Activated naive CD8-positive, alpha-beta T cell treated with anti-CD3 and anti-CD28 coated beads, Interleukin-2, amount 10 ng/mL, durations not matched to agents 7 days and 5 days (primary cell): ENCODE results near the gene PTBP1. TPM values are rescaled to one million over a fixed set of nuclear protein-coding genes. Genes with fewer than 3 reads are reported as not detected.
A peak's percentile ranks its signal among the peaks of the same experiment; 100 is the strongest.
"Not testable (repeated sequence)": the region's sequence is repeated elsewhere in the genome, so short reads cannot be mapped to it uniquely, and the experiment has no call there.

Experiments
- ATAC-seq: fragments of 150-1000 bp; cut with Tn5 transposase; one replicate; pipeline ENCODE4 v1.10.0; 2021; ENCODE audit warnings: low read depth, moderate library complexity
- POLR2A ChIA-PET: fragments of 350-600 bp; sonication (Branson Sonifier 250); formaldehyde crosslinking; loops from one replicate; lab custom pipeline; 2021; ENCODE audit warnings: antibody characterized with exemption; lab: Charles Lee
- DNase-seq: peaks from one replicate; pipeline ENCODE4 v3.0.0; 2021
- H3K27ac Mint-ChIP-seq: one replicate; pipeline ENCODE4 v1.8.0; 2022; ENCODE audit warnings: mild to moderate bottlenecking, mixed read lengths
- H3K27me3 Mint-ChIP-seq: one replicate; pipeline ENCODE4 v1.8.0; 2022; ENCODE audit warnings: mild to moderate bottlenecking, moderate library complexity, mixed read lengths
- H3K36me3 Mint-ChIP-seq: one replicate; pipeline ENCODE4 v1.8.0; 2021; ENCODE audit warnings: mild to moderate bottlenecking, mixed read lengths
- H3K4me1 Mint-ChIP-seq: one replicate; pipeline ENCODE4 v1.8.0; 2021; ENCODE audit warnings: mixed read lengths
- H3K4me3 Mint-ChIP-seq: one replicate; pipeline ENCODE4 v1.8.0; 2022; ENCODE audit warnings: mild to moderate bottlenecking, moderate library complexity, mixed read lengths
- H3K9me3 Mint-ChIP-seq: one replicate; pipeline ENCODE4 v1.8.0; 2021; ENCODE audit warnings: mixed read lengths
- total RNA-seq, 2 experiments: library from RNA; stranded (reverse); gene quantifications; one replicate each; pipeline ENCODE4 v1.2.3, GENCODE V29; 2021

PTBP1 gene
- total RNA-seq, 2 experiments from 2014 or later = 400 to 411 TPM

GRCh38 chr19:813219-814151 lies 16.2 kb downstream of the PTBP1 start:
- H3K27me3 Mint-ChIP-seq = no peaks in the 10 kb centered on the region
- ATAC-seq (peak; percentile 6), DNase-seq (no peak)
- no peak overlapping the region for H3K4me3 Mint-ChIP-seq
- POLR2A ChIA-PET = interaction anchor here (0.7 kb wide), 1 partner anchor 12 kb away, joined by 3 read pairs; no protein-coding TSS in a partner anchor
- no peak overlapping the region for H3K27ac Mint-ChIP-seq
- H3K9me3 Mint-ChIP-seq = peaks cover 5% of the 10 kb centered on the region
- no peaks in the 10 kb centered on the region for H3K4me1 Mint-ChIP-seq
- peaks cover 26% of the 10 kb centered on the region for H3K36me3 Mint-ChIP-seq

DNA sequence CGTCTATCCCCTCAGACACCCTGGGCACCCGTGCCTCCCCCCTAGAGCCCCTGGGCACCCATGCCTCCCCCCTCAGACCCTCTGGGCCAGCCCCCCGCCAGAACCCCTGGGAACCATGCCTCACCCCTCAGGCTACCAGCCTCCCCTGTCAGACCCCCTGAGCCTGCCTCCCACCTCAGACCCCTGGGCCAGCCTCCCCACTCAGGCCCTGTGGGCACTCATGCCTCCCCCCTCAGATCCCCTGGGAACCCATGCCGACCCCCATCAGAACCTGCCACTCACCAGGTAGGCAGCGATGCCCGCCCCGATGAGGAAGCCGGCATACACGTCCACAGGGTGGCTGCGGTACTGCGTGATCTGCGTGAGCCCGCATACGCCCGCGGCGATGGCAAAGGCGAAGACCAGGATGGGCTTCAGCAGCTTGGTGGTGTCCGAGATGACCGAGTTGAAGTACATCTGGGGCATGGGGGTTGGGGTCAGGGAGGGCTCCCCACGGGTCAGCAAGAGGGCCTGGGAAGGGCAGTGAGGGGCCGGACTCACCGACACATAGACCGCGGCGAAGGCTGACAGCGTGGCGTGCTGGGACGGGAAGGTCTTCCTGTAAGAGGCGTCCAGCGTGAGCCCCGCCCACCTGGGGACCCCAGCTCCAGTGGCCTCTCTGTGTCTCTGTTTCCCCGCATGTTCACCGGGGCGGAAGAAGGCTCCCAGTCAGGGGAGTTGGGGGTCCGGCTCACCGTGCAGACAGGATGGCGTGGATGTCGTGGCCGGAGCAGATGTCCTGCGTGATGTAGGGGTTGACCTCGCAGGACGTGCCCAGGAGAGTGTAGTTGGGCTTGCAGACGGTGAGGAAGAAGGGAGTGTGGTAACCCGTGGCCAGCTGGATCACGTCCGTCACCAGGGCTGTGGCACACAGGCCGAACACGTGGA lies 17.2 kb downstream of the PTBP1 start:
- no peaks in the 10 kb centered on the region for H3K4me1 Mint-ChIP-seq
- H3K4me3 Mint-ChIP-seq = no peak overlapping the region
- H3K9me3 Mint-ChIP-seq = peaks cover 5% of the 10 kb centered on the region
- ATAC-seq = peak; percentile 6
- no peaks in the 10 kb centered on the region for H3K27me3 Mint-ChIP-seq
- no peak for DNase-seq
- peak overlapping the region; percentile 75 for H3K27ac Mint-ChIP-seq
- POLR2A ChIA-PET = interaction anchor here (0.7 kb wide), 1 partner anchor 13 kb away, joined by 3 read pairs; no protein-coding TSS in a partner anchor
- H3K36me3 Mint-ChIP-seq = peaks cover 26% of the 10 kb centered on the region

DNA sequence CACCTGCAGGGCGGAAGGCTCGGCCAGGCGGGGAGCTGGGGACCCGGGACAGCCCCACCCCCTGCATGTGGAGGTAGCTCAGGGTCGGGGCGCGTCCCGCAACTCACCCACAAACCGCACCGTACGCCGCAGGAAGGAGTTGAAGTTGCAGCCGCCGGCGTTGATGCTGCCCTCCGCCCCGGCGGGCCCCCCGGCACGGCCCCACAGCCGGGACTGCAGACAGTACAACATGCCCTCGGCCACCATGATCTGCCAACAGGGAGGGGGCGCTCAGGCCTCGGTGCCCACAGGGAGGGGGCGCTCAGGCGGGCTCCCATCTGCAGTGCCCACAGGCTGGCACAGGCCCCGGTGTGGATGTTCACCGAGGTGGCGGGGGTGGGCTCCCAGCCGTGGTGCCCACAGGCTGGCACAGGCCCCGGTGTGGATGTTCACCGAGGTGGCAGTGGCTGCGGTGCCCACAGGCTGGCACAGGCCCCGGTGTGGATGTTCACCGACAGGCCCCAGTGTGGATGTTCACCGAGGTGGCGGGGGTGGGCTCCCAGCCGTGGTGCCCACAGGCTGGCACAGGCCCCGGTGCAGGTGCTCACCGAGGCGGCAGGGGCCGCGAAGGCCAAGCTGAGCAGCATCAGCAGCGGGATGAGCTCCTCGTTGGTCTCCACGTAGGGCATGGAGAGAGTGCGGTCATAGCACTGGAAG lies 18.0 kb downstream of the PTBP1 start:
- H3K36me3 Mint-ChIP-seq = peaks cover 24% of the 10 kb centered on the region
- DNase-seq (peak; percentile 40), ATAC-seq (no peak)
- no peak overlapping the region for H3K4me3 Mint-ChIP-seq
- no peak overlapping the region for H3K27ac Mint-ChIP-seq
- POLR2A ChIA-PET = no interaction called here
- H3K9me3 Mint-ChIP-seq = peaks cover 5% of the 10 kb centered on the region
- H3K4me1 Mint-ChIP-seq = no peaks in the 10 kb centered on the region
- peaks cover 2% of the 10 kb centered on the region for H3K27me3 Mint-ChIP-seq

- H3K4me3 Mint-ChIP-seq = no peak overlapping the region
- POLR2A ChIA-PET = no interaction called here
- peaks cover 22% of the 10 kb centered on the region for H3K36me3 Mint-ChIP-seq
Observed at GRCh38 chr19:815775-816499, 18.7 kb downstream of the PTBP1 start.

DNA sequence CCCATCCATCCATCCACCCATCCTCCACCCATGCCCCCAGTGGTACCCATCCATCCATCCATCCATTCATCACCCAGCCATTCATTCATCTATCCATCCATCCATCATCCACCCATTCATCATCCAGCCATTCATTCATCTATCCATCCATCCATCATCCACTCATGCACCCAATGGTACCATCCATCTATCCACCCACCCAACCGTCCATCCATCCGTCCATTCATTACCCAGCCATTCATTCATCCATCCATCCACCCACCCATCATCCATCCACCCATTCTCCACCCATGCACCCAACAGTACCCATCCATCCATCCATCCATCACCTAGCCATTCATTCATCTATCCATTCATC lies 19.2 kb downstream of the PTBP1 start:
- Mint-ChIP-seq H3K4me1 (no peaks in the 10 kb centered on the region), H3K27me3 (peaks cover 6% of the 10 kb centered on the region), H3K9me3 (peaks cover 5% of the 10 kb centered on the region), H3K36me3 (peaks cover 22% of the 10 kb centered on the region), H3K27ac (no peak overlapping the region), H3K4me3 (no peak overlapping the region)
- DNase-seq = no peak
- no peak for ATAC-seq
- POLR2A ChIA-PET = no interaction called here

More at GRCh38 chr19:815775-816499, 18.7 kb downstream of the PTBP1 start:
- no peak for ATAC-seq
- Mint-ChIP-seq H3K27ac (no peak overlapping the region), H3K4me1 (no peaks in the 10 kb centered on the region), H3K9me3 (peaks cover 5% of the 10 kb centered on the region), H3K27me3 (peaks cover 4% of the 10 kb centered on the region)
- DNase-seq = no peak

DNA sequence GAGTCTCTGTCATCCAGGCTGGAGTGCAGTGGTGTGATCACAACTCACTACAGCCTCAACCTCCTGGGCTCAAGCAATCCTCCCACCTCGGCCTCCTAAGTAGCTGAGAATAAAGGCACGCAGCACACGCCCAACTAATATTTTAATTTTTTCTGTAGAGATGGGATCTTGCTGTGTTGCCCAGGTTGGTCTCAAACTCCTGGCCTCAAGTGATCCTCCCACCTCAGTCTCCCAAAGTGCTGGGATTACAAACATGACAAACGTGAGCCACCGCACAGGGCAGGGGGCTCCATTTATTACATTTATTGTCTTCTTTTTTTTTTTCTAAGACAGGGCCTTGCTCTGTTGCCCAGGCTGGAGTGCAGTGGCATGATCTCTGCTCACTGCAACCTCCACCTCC lies 23.0 kb downstream of the PTBP1 start:
- H3K9me3 Mint-ChIP-seq, ATAC-seq, H3K4me3 Mint-ChIP-seq, H3K27ac Mint-ChIP-seq, POLR2A ChIA-PET, H3K4me1 Mint-ChIP-seq, DNase-seq: not testable (repeated sequence)
- peaks cover 22% of the 10 kb centered on the region for H3K27me3 Mint-ChIP-seq
- H3K36me3 Mint-ChIP-seq = peaks cover 13% of the 10 kb centered on the region

DNA sequence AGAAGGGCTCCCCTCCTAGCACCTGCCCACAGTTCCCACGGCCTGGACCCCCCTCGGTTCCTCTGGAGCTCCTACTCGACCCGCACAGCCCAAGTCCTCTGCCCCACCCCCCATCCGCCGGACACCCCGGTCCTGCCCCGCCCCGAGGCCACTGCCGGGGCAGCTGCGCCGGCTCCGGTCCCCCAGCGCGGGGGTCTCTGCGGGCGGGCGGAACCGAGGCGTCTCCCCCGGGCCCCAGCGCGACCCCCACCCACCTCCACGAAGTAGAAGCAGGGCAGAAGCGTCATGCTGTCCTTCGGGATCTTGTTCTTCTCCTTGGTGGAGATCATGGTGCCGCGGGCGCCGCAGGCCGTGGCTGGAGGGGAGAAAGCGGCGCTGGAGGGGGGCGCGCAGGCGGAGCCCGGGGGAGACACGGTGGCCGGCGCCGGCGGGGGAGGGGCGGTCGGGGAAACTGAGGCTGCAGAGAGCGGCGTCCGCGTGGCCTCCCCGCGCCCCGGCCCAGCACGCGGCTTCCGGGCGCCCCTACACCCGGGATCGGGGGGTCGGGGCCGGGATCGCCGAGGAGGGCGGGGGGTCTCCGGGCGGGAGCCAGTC lies 24.1 kb downstream of the PTBP1 start:
- ATAC-seq (no peak), DNase-seq (no peak)
- Mint-ChIP-seq H3K9me3 (peaks cover 3% of the 10 kb centered on the region), H3K27ac (no peak overlapping the region), H3K27me3 (peaks cover 22% of the 10 kb centered on the region), H3K4me1 (no peaks in the 10 kb centered on the region), H3K4me3 (no peak overlapping the region), H3K36me3 (peaks cover 6% of the 10 kb centered on the region)
- POLR2A ChIA-PET = no interaction called here

- no peaks in the 10 kb centered on the region for H3K9me3 Mint-ChIP-seq
- POLR2A ChIA-PET = no interaction called here
- H3K4me3 Mint-ChIP-seq = no peak within 1 kb of the TSS
- no peak within 1 kb of the TSS for H3K27ac Mint-ChIP-seq
- DNase-seq (no peak), ATAC-seq (no peak)
- peaks cover 22% of the 10 kb centered on the region for H3K27me3 Mint-ChIP-seq
- no peaks in the 10 kb centered on the region for H3K4me1 Mint-ChIP-seq
- H3K36me3 Mint-ChIP-seq = peaks cover under 1% of the 10 kb centered on the region
Observed at GRCh38 chr19:821825-822503, 24.7 kb downstream of the PTBP1 start, which contains the start of gene PLPPR3. Gene PLPPR3, minus strand, starts transcription at chr19:821955. Its CDS starts 396 bp downstream, at chr19:821559.

- Mint-ChIP-seq H3K9me3 (no peaks in the 10 kb centered on the region), H3K27me3 (peaks cover 22% of the 10 kb centered on the region), H3K36me3 (no peaks in the 10 kb centered on the region), H3K4me1 (no peaks in the 10 kb centered on the region), H3K4me3 (no peak overlapping the region), H3K27ac (no peak overlapping the region)
- POLR2A ChIA-PET = no interaction called here
- DNase-seq (no peak), ATAC-seq (no peak)
Observed at GRCh38 chr19:823565-824121, 26.4 kb downstream of the PTBP1 start.

DNA sequence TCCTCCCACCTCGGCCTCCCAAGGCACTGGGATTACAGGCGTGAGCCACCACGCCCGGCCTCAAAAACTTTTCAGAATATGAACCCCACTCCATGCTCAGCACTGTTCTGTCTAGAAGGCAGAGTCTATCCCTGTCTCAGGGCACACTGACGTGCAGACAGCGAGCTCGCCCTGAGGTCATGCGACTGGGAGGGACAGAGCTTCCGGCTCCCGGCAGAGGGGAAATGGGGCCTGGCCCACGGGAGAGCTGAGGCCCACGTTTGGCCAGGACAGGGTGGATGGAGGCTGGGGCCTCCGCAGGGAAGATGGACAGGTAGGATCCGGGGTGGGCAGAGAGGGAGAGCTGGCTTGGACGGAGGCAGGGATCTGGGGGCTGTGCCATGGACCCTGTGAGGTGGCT lies 27.6 kb downstream of the PTBP1 start:
- ATAC-seq = no peak
- H3K4me3 Mint-ChIP-seq = no peak overlapping the region
- no peaks in the 10 kb centered on the region for H3K36me3 Mint-ChIP-seq
- no peaks in the 10 kb centered on the region for H3K4me1 Mint-ChIP-seq
- POLR2A ChIA-PET = interaction anchor here (0.6 to 0.9 kb wide), 2 partner anchors 16 to 556 kb away, joined by 4 read pairs; no protein-coding TSS in a partner anchor
- no peak for DNase-seq
- peaks cover 22% of the 10 kb centered on the region for H3K27me3 Mint-ChIP-seq
- H3K27ac Mint-ChIP-seq = no peak overlapping the region
- H3K9me3 Mint-ChIP-seq = no peaks in the 10 kb centered on the region

DNA sequence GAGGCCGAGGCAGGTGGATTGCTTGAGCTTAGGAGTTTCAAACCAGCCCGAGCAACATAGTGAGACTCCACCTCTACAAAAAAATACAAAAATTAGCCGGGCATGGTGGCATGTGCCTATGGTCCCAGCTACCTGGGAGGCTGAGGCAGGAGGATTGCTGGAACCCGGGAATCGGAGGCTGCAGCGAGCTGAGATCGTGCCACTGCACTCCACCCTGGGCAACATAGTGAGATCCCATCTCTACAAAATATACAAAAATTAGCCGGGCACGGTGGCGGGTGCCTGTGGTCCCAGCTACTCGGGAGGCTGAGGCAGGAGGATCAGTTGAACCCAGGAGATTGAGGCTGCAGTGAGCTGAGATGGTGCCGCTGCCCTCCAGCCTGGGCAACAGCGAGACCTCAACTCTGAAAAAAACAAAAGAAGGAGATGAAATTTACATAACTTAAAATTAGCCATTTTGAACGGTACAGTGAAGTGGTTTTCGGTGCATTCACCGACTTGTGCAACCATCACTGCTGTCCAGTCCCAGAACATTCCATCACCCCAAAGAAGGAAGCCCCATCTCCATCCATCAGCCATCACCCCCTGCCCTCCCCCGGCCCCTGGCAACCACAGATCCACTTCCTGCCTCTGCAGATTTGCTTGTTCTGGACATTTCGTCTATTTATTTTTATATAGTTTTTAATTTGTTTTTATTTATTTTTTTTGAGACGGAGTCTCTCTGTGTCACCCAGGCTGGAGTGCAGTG lies 28.8 kb downstream of the PTBP1 start:
- POLR2A ChIA-PET = no interaction called here
- H3K4me1 Mint-ChIP-seq = no peaks in the 10 kb centered on the region
- H3K9me3 Mint-ChIP-seq = no peaks in the 10 kb centered on the region
- H3K36me3 Mint-ChIP-seq = no peaks in the 10 kb centered on the region
- H3K27me3 Mint-ChIP-seq = peaks cover 19% of the 10 kb centered on the region
- no peak overlapping the region for H3K27ac Mint-ChIP-seq
- no peak overlapping the region for H3K4me3 Mint-ChIP-seq
- ATAC-seq (no peak), DNase-seq (no peak)
